ENCODE results near the gene RNF217.

RNF217 gene

GRCh38 chr6:125054331-125054730, 92.1 kb downstream of the RNF217 start:
- Histone ChIP-seq H3K9me3 (ENCODE audit: control insufficient read depth, low read length) (no peaks in the 10 kb centered on the region), H3K27ac (no peak overlapping the region), H3K79me2 (peaks cover 8% of the 10 kb centered on the region), H3K4me1 (peaks cover 40% of the 10 kb centered on the region), H3K9ac (no peak overlapping the region), H3K36me3 (ENCODE audit: control insufficient read depth, insufficient read depth, low read length) (no peaks in the 10 kb centered on the region), H2AFZ (no peak overlapping the region), H3K4me2 (ENCODE audit: low read length) (no peak overlapping the region), H3K4me3 (ENCODE audit: low read depth, low read length) (no peak overlapping the region), H3K27me3 (ENCODE audit: control insufficient read depth, insufficient read depth, low read length) (no peaks in the 10 kb centered on the region)
- no peak for TF ChIP-seq CTCF (IDR thresholded peaks at IDR 0.05)

GRCh38 chr6:125057392-125058246, 95.4 kb downstream of the RNF217 start:
- H3K9ac ChIP-seq = no peak overlapping the region

GRCh38 chr6:125058546-125058945, 96.3 kb downstream of the RNF217 start:
- TF ChIP-seq CTCF (IDR thresholded peaks at IDR 0.05) = no peak
- Histone ChIP-seq H3K4me3 (ENCODE audit: low read depth, low read length) (peak overlapping the region; percentile 27), H2AFZ (no peak overlapping the region), H3K4me1 (peaks cover 23% of the 10 kb centered on the region), H3K36me3 (ENCODE audit: control insufficient read depth, insufficient read depth, low read length) (no peaks in the 10 kb centered on the region), H3K27me3 (ENCODE audit: control insufficient read depth, insufficient read depth, low read length) (no peaks in the 10 kb centered on the region), H3K9me3 (ENCODE audit: control insufficient read depth, low read length) (no peaks in the 10 kb centered on the region), H3K79me2 (peaks cover 9% of the 10 kb centered on the region), H3K4me2 (ENCODE audit: low read length) (peak overlapping the region; percentile 35), H3K9ac (no peak overlapping the region), H3K27ac (no peak overlapping the region)

More at GRCh38 chr6:125057392-125058246, 95.4 kb downstream of the RNF217 start:
- TF ChIP-seq CTCF (IDR thresholded peaks at IDR 0.05) = no peak
- H3K27me3 ChIP-seq (ENCODE audit: control insufficient read depth, insufficient read depth, low read length) = no peaks in the 10 kb centered on the region
- peak overlapping the region; percentile 27 for H3K27ac ChIP-seq
- no peaks in the 10 kb centered on the region for H3K36me3 ChIP-seq (ENCODE audit: control insufficient read depth, insufficient read depth, low read length)
- H2AFZ ChIP-seq = no peak overlapping the region
- H3K4me3 ChIP-seq (ENCODE audit: low read depth, low read length) = no peak overlapping the region
- H3K4me1 ChIP-seq = peaks cover 25% of the 10 kb centered on the region
- H3K79me2 ChIP-seq = peaks cover 9% of the 10 kb centered on the region
- no peaks in the 10 kb centered on the region for H3K9me3 ChIP-seq (ENCODE audit: control insufficient read depth, low read length)
- peak overlapping the region; percentile 9 for H3K4me2 ChIP-seq (ENCODE audit: low read length)

- no peak for TF ChIP-seq CTCF (IDR thresholded peaks at IDR 0.05)
- Histone ChIP-seq H3K9me3 (ENCODE audit: control insufficient read depth, low read length) (no peaks in the 10 kb centered on the region), H3K4me1 (peaks cover 10% of the 10 kb centered on the region), H3K27me3 (ENCODE audit: control insufficient read depth, insufficient read depth, low read length) (no peaks in the 10 kb centered on the region), H3K9ac (no peak overlapping the region), H2AFZ (no peak overlapping the region), H3K27ac (no peak overlapping the region), H3K79me2 (peaks cover 17% of the 10 kb centered on the region), H3K4me3 (ENCODE audit: low read depth, low read length) (no peak overlapping the region), H3K4me2 (ENCODE audit: low read length) (no peak overlapping the region), H3K36me3 (ENCODE audit: control insufficient read depth, insufficient read depth, low read length) (no peaks in the 10 kb centered on the region)
Observed at GRCh38 chr6:125063307-125063706, 101.1 kb downstream of the RNF217 start.

- no peak for TF ChIP-seq CTCF (IDR thresholded peaks at IDR 0.05)
- Histone ChIP-seq H3K27me3 (ENCODE audit: control insufficient read depth, insufficient read depth, low read length) (no peaks in the 10 kb centered on the region), H2AFZ (no peak overlapping the region), H3K4me3 (ENCODE audit: low read depth, low read length) (no peak overlapping the region), H3K4me1 (peaks cover 7% of the 10 kb centered on the region), H3K9ac (no peak overlapping the region), H3K36me3 (ENCODE audit: control insufficient read depth, insufficient read depth, low read length) (no peaks in the 10 kb centered on the region), H3K4me2 (ENCODE audit: low read length) (no peak overlapping the region), H3K79me2 (peaks cover 23% of the 10 kb centered on the region), H3K9me3 (ENCODE audit: control insufficient read depth, low read length) (no peaks in the 10 kb centered on the region), H3K27ac (no peak overlapping the region)
Observed at GRCh38 chr6:125066140-125066539, 103.9 kb downstream of the RNF217 start.
